Stimulated activated CD4-positive, alpha-beta T cell treated with anti-CD3 and anti-CD28 coated beads, Interleukin-4, amount 100 ng/mL, for 4 hours (primary cell): ENCODE data around the gene PLEKHG5.

ENCODE experiments used
- DNase-seq, 2 experiments: peaks; one replicate each; pipeline ENCODE4 v3.0.0-alpha.2; 2020

The PLEKHG5 gene, protein sequence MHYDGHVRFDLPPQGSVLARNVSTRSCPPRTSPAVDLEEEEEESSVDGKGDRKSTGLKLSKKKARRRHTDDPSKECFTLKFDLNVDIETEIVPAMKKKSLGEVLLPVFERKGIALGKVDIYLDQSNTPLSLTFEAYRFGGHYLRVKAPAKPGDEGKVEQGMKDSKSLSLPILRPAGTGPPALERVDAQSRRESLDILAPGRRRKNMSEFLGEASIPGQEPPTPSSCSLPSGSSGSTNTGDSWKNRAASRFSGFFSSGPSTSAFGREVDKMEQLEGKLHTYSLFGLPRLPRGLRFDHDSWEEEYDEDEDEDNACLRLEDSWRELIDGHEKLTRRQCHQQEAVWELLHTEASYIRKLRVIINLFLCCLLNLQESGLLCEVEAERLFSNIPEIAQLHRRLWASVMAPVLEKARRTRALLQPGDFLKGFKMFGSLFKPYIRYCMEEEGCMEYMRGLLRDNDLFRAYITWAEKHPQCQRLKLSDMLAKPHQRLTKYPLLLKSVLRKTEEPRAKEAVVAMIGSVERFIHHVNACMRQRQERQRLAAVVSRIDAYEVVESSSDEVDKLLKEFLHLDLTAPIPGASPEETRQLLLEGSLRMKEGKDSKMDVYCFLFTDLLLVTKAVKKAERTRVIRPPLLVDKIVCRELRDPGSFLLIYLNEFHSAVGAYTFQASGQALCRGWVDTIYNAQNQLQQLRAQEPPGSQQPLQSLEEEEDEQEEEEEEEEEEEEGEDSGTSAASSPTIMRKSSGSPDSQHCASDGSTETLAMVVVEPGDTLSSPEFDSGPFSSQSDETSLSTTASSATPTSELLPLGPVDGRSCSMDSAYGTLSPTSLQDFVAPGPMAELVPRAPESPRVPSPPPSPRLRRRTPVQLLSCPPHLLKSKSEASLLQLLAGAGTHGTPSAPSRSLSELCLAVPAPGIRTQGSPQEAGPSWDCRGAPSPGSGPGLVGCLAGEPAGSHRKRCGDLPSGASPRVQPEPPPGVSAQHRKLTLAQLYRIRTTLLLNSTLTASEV

GRCh38 chr1:6491480-6491962 is at the start of gene PLEKHG5:
Gene PLEKHG5 (minus strand): TSS chr1:6491667. CDS start chr1:6477571, 14,096 bp downstream.
- DNase-seq = no peak

GRCh38 chr1:6538956-6539355 is 47.5 kb upstream of the PLEKHG5 start:
- DNase-seq = no peak

- no peak for DNase-seq
Observed at GRCh38 chr1:6536291-6536690, 44.8 kb upstream of the PLEKHG5 start.

GRCh38 chr1:6535214-6535613 is 43.7 kb upstream of the PLEKHG5 start:
- no peak for DNase-seq

DNA sequence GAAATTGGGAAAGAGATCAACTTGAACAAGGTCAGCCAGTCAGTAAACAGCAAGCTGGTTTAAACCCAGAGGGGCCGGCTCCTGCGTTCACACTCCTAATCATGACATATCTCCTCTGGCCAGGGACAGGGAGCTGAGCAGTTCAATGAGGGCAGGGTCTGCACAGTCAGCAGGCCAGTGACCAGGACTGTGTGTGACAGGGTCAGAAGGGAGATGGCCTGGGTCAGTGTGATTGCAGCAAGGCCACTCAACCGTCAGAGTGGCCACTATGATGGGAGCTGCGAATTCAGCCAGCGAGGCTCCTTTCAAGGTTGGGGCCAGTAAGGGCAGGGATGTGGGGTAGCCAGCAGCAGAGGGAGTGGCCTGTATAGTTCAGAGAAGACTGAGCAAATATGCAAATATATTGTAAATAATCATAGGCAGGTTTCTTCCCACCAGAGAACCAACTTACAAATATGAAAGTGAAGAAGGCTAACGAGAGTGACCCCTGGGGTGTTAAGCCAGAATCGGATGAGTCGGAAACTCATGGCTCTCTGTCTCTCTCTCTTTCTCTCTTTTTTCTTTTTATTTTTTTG is 42.9 kb upstream of the PLEKHG5 start:
- no peak for DNase-seq

DNA sequence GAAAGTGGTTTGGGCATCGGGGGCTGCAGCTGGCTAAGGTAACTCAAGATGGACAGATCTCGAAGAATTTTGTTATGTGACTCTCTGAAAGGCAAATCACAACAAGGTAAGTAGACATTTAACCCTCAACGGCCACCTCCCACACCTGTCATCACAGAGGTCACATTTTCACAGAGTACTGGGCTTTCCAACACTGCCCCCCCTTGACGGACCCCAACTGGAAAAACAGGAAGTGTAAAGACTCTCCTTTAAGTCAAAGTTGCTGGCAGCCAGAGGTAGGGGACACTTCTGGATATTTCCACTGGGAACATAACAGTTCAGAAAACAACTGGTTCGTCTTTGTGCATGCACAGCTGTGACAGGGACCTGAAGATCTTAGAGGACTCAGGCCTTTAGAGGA is 40.5 kb upstream of the PLEKHG5 start:
- no peak for DNase-seq

DNA sequence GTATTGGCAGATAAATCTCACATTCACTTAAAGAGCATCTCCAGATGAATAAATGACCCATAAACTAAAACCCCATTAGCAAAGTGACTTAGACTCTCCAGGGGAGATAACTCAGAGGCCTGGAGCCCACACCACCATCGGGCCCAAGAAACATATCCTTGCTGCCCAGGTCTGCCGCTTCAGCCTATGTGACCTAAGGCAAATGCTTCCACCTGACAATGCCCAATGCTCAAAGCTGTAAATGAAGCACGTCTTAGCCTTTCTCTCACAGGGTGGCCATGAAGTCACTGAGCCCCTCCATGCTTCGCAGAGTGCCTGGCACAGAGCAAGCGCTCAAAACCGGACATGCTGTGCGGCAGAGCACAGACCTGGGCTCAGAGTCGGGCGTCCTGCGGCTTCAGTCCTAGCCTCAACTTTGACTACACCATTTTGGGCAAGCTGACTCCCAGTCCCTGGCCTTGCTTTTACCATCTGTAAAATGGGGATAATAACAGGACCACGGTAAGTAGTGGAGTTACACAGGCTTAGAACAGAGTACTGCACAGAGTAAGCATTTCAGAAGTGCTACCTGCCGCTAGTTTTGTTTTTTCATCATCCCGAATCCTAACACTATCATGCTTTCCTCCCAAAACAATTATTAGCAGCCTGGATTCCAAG is 39.2 kb upstream of the PLEKHG5 start:
- DNase-seq = no peak

- DNase-seq = no peak
Observed at GRCh38 chr1:6528492-6528891, 37.0 kb upstream of the PLEKHG5 start.

GRCh38 chr1:6526316-6526715 is 34.8 kb upstream of the PLEKHG5 start:
- no peak for DNase-seq

DNA sequence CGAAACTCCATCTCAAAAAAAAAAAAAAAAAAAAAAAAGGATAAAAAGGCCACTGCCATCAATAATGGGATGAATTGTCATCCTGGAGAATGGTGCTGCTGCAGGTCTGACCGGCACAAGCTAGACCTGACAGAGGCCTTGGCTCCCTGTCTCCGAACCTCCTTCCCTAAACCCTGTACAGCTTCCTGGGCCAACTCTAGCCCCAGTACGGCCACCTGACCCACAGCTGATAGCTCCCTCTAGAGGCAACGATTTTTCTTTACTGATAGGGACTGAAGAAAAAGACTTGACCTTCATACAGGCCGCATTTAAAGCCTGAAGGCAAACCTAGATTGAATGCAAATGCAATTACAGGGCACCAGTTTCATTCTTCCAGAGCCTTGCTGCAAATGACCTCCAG is 32.1 kb upstream of the PLEKHG5 start:
- DNase-seq = no peak

GRCh38 chr1:6521536-6521935 is 30.1 kb upstream of the PLEKHG5 start:
- DNase-seq = no peak

DNA sequence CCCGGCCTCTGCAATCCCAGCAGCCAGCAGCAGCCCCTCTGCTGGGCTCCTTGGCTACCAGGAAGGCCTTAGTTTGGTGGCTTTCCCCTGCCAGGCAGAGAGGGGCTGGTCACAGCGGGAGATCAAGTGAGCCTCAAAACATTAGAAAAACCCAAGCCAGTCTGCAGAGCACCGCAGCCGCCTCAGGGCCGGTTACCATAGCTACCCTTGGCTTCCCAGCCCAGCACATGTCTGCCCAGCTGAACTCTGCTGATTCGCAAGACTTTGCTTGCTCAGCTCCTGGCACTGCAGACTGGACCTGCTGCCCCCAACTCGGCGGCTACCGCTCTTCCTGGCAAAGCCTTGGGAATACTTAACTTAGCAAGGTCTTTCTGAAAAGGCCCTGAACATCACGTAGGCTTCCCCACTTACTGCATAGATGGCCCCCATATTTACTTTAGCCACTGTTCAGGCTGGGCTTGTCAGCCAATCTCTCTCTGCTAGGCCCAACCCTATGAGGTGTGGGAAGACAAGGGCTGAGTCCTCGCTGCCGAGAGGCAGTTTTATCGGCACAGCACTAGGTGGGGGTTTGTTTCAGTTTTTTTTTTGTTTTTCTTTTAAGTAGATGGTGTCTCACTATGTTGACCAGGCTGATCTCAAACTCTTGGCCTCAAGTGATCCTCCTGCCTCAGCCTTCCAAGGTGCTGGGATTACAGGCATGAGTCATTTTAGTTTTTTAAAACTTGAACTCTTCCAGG is 28.6 kb upstream of the PLEKHG5 start:
- DNase-seq = no peak

- DNase-seq = no peak
Observed at GRCh38 chr1:6519491-6519934, 28.0 kb upstream of the PLEKHG5 start.

DNA sequence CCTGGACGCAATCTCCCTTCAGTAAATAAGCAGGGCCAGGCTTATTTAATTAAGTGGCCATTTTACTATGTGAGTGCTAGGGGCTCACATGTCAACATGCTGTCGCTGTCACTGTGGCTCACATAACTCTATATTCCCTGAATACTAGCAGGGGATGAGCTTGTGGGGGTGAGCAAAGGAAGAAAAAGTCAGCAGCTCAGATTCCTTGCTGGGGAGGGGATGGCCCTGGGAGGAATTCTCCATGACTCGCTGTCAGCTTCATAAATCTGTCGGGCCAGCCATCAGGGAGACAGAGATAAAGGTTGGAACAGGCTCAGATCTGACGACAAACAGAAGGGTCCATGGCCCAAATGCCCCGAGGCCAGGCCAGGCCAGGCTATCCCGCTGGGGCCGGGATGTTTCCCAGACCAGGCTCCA is 26.0 kb upstream of the PLEKHG5 start:
- no peak for DNase-seq

DNA sequence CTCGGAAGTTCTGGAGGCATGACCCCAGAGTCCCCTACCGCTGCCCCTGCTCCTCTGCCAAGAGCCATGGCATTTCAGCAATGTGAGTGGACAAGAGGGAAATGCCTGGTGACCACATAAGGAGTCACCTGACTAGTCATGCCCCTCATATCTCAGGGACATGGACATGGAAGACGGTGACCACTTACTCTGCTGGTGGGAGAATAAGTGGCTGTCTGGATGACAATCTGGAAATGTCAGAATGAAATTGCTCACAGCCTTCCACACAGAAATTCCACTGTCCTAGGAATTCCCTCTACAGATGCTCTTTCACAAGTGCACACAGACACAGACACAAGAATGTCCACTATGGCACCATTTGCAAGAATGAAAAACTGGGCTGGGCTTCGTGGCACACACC is 24.3 kb upstream of the PLEKHG5 start:
- no peak for DNase-seq

- no peak for DNase-seq
Observed at GRCh38 chr1:6513320-6513801, 21.9 kb upstream of the PLEKHG5 start.

- DNase-seq = no peak
Observed at GRCh38 chr1:6512908-6513280, 21.4 kb upstream of the PLEKHG5 start.

DNA sequence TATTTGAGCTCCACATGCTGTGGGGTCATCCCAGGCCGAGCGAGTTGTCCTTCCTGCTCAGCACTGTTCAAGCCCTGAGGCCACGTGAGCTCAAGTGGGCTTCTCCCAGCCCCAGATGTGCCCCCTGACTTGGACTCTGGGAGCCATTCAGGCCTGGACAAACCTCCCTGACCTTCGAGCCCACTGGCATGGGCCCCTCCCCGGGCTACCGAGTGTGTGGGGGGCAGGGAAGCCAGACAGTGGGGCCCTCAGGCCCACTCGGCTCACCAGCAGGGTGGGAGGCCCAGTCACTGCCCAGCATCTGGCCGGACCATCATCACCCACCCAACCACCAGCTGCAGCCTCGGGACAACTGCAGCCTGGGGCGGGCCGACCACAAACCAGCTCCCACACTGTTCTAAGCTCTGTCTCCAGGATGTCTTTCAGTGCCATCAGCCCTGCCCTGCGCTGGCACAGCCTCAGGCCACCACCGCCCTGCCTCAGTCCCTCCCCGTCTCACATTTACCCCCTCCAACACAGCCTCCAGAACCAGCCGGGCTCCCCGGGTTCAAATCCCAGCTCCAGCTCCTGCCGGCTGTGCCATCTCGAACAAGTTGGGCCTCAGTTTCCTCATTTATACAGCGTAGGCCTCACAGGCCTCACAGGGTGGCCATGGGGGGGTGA is 20.9 kb upstream of the PLEKHG5 start:
- no peak for DNase-seq

GRCh38 chr1:6511561-6512244 is 20.2 kb upstream of the PLEKHG5 start:
- no peak for DNase-seq

GRCh38 chr1:6511056-6511455 is 19.6 kb upstream of the PLEKHG5 start:
- DNase-seq = no peak

- DNase-seq = no peak
Observed at GRCh38 chr1:6510493-6510892, 19.0 kb upstream of the PLEKHG5 start.
